SK-N-DZ (cell line): Measurements from ENCODE around the gene MDC1. TPM values are rescaled to one million over a fixed set of nuclear protein-coding genes. Genes with fewer than 3 reads are reported as not detected.
"Not testable (repeated sequence)": the region's sequence is repeated elsewhere in the genome, so short reads cannot be mapped to it uniquely, and the experiment has no call there.

ENCODE experiments used
- DNase-seq: peaks from one replicate; pipeline ENCODE4 v3.0.0-alpha.2; 2015; ENCODE audit warnings: low spot score
- polyA plus RNA-seq, 2 experiments: library from polyadenylated mRNA; depleted of rRNA; stranded (reverse); fragments of >200 nt; gene quantifications; 2 replicates each; pipeline ENCODE4 v1.2.3, GENCODE V29; 2014

The MDC1 gene, protein sequence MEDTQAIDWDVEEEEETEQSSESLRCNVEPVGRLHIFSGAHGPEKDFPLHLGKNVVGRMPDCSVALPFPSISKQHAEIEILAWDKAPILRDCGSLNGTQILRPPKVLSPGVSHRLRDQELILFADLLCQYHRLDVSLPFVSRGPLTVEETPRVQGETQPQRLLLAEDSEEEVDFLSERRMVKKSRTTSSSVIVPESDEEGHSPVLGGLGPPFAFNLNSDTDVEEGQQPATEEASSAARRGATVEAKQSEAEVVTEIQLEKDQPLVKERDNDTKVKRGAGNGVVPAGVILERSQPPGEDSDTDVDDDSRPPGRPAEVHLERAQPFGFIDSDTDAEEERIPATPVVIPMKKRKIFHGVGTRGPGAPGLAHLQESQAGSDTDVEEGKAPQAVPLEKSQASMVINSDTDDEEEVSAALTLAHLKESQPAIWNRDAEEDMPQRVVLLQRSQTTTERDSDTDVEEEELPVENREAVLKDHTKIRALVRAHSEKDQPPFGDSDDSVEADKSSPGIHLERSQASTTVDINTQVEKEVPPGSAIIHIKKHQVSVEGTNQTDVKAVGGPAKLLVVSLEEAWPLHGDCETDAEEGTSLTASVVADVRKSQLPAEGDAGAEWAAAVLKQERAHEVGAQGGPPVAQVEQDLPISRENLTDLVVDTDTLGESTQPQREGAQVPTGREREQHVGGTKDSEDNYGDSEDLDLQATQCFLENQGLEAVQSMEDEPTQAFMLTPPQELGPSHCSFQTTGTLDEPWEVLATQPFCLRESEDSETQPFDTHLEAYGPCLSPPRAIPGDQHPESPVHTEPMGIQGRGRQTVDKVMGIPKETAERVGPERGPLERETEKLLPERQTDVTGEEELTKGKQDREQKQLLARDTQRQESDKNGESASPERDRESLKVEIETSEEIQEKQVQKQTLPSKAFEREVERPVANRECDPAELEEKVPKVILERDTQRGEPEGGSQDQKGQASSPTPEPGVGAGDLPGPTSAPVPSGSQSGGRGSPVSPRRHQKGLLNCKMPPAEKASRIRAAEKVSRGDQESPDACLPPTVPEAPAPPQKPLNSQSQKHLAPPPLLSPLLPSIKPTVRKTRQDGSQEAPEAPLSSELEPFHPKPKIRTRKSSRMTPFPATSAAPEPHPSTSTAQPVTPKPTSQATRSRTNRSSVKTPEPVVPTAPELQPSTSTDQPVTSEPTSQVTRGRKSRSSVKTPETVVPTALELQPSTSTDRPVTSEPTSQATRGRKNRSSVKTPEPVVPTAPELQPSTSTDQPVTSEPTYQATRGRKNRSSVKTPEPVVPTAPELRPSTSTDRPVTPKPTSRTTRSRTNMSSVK (N-terminal part only)
- 16.8 and 18.7 TPM in 2 replicates for polyA plus RNA-seq (2014; cell fraction: cytosol; rRNA removed)
- polyA plus RNA-seq (2014; cell fraction: nucleus; rRNA removed), result 28.1 and 83.2 TPM in 2 replicates

- DNase-seq, result peak; percentile 100
Measured at GRCh38 chr6:30717129-30717844, at the start of gene MDC1. Gene MDC1 (minus strand): TSS chr6:30717281. CDS start chr6:30715175, 2,106 bp downstream.

GRCh38 chr6:30766461-30767157 is 49.5 kb upstream of the MDC1 start:
- DNase-seq, result no peak

DNA sequence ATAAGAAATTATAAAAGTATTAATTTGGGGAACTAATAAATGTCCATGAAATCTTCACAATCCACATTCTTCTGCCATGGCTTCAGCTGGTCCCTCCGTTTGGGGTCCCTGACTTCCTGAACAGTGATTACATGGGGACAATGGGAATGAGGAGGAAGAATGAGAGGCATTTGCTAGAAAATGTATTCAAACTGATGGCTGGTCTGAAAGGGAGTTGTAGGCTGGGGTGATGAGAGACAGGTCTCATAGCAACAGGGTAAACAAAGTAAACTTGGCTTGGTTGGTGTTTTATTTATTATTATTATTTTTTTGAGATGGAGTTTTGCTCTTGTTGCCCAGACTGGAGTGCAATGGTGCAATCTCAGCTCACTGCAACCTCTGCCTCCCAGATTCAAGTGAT is 48.4 kb upstream of the MDC1 start:
- DNase-seq, result not testable (repeated sequence)

GRCh38 chr6:30764490-30765043 is 47.5 kb upstream of the MDC1 start:
- DNase-seq, result not testable (repeated sequence)

DNA sequence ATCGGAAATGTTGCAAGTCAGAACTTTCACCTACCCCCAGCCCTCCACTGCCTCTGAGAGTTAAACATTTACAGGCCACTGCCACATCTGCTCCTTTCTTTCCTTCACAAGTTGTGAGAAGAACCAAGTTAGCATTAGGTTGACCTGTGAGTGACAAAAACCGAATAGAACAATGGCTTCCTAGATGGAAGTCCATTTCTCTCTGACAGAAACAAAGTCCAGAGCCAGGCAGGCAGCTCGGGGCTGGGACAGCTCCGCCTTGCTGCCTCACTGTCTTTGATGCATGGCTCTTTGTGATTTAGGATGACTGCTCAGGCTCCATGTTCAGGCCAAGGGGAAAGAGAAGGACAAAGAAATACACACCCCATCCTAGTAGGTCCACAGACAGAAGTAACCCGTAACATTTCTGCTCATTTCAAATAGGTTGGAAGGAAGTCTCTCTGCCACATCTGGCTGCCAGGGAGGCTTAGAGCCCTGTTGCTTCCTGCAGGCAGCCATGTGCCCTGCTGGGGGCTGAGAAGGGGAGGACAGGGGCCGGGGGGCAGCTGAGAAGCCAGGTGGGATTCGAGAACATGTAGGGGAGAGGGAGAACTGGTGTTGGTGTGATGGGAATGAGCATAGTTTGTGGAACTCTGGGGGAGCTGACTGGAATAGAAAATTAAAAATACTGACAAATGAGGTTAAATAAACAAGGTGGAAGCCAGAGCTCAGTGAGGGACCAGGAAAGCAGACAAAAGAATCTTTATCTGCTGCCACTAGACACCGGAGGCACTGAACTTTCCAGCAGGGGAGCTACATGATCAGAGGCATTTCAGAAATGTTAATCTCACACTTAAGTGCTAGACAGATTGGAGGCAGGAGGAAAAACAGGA is 46.8 kb upstream of the MDC1 start:
- DNase-seq, result no peak

GRCh38 chr6:30763155-30763617 is 46.1 kb upstream of the MDC1 start:
- DNase-seq, result no peak

GRCh38 chr6:30761791-30762429 is 44.8 kb upstream of the MDC1 start:
- no peak for DNase-seq

- no peak for DNase-seq
Measured at GRCh38 chr6:30760549-30760948, 43.5 kb upstream of the MDC1 start.

DNA sequence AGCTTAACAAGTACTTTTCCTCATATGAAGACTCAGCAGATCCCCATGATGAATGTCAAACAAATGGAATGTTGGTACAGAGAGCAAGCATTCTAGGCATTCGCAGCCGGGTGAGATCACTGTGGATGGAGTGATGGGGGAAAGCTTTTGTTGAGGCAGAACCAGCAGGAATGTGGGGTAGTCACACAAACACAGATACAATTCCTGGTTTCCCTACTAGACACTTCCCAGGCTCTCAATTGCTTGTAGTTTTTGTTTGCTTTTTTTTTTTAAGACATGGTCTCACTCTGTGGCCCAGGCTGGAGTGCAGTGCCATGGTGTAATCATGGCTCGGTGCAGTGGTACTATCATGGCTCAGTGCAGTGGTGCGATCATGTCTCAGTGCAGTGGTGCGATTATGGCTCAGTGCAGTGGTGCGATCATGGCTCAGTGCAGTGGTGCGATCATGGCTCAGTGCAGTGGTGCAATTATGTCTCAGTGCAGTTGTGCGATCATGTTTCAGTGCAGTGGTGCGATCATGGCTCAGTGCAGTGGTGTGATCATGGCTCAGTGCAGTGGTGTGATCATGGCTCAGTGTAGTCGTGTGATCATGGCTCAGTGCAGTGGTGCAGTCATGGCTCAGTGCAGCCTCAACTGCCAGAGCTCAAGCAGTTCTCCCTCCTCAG is 42.6 kb upstream of the MDC1 start:
- DNase-seq, result no peak

- DNase-seq, result no peak
Measured at GRCh38 chr6:30757261-30757904, 40.3 kb upstream of the MDC1 start.

GRCh38 chr6:30756405-30757003 is 39.4 kb upstream of the MDC1 start:
- not testable (repeated sequence) for DNase-seq

GRCh38 chr6:30754631-30755030 is 37.5 kb upstream of the MDC1 start:
- DNase-seq, result no peak

DNA sequence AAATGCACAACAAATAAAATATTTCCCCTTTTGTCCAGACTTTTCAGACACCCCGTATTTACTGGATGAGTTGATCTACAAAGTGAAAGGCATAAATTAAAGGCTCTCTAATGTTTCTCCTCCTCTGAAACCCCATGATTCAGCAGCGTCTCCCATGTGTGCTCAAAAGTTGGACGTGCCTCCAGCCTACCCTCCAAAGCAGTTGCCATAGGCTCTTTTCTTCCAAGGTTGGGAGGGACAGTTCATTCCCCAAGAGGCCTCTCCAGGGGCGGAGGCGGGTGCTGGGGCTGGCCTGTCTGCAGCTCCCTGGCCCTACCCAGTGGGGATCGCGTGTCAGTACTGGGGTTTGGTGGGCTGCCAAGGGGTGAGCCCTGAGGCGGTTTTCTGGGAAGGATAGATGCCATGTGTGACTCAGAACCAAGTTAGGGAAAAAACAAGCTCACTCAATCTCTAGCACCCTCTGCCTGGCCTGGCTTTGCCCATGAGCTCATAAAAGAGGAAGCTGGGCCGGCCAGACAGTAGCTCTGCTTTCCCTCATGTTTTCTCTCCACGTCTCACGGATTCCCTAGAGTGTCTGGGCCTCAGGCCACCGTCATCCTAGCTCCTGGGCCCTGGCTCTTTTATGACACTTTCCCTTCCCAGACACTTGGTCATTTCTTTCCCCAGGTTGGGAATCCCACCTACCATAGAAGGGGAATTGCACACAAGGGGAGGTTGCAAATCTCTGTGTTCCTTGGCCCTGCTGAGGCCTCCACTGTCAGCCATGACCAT is 35.3 kb upstream of the MDC1 start:
- no peak for DNase-seq

DNA sequence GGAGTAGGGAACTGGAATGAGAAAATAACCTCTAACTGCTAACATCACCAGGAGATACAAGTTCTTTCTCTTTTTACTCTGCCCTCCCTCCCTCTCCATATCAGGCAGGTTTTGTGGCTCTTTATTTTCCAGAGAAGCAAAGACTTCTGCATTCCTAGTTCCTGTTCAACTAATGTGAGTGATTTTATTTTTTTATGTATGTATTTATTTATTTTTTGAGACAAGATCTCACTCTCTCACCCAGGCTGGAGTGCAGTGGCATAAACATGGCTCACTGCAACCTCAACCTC is 33.2 kb upstream of the MDC1 start:
- DNase-seq, result no peak

GRCh38 chr6:30749554-30750378 is 32.7 kb upstream of the MDC1 start:
- no peak for DNase-seq
